ENCODE measurements around the gene DNAJC13.
A peak's percentile ranks its signal among the peaks of the same experiment; 100 is the strongest.

Gene DNAJC13

DNA sequence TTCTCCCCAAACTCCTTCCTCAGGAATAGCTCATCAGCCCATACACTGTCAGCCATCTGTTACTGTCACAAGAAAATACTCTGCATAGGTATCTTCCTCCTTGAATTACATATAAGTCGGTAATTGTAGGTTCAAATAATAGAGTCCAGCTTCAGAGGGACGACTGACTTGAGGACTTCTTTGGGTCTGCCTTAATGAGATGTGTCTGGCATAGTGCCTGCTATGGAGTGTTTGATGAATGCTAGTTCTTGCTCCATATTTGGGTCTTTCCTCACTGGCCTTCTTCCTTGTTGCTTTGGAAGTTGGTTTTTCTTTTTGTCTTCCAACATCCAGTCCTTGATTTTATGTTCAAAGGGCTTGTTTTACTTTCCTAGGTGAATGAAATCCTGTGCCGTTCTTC lies 113.3 kb downstream of the DNAJC13 start:
- Histone ChIP-seq H3K4me3 (ENCODE audit: low read depth in 1 of 2, low read length in 2 of 2) (no peak overlapping the region), H3K79me2 (ENCODE audit: insufficient read depth, low read length) (no peaks in the 10 kb centered on the region), H3K27me3 (ENCODE audit: insufficient read depth, low read length, poor library complexity) (no peaks in the 10 kb centered on the region), H4K20me1 (ENCODE audit: insufficient read depth, low read length) (peaks cover 1% of the 10 kb centered on the region; the same call in 1 of the 2 replicates), H3K4me2 (ENCODE audit: insufficient read depth, low read length) (no peak overlapping the region), H3K36me3 (ENCODE audit: insufficient read depth, low read length) (peaks cover 82% of the 10 kb centered on the region), H3K9ac (ENCODE audit: low read depth, low read length) (no peak overlapping the region), H2AFZ (ENCODE audit: low read depth, low read length) (no peak overlapping the region), H3K27ac (ENCODE audit: low read length) (no peak overlapping the region), H3K4me1 (ENCODE audit: insufficient read depth, low read length) (no peaks in the 10 kb centered on the region), H3K9me3 (ENCODE audit: insufficient read depth, low read length, severe bottlenecking) (no peaks in the 10 kb centered on the region)
- ATAC-seq (ENCODE audit: insufficient read depth, low read depth) (no peak), DNase-seq (no peak)
- no peak for TF ChIP-seq EZH2 (IDR thresholded peaks at IDR 0.05; ENCODE audit: borderline replicate concordance, low read depth, low read length, severe bottlenecking)
- TF ChIP-seq, protein P1, sequence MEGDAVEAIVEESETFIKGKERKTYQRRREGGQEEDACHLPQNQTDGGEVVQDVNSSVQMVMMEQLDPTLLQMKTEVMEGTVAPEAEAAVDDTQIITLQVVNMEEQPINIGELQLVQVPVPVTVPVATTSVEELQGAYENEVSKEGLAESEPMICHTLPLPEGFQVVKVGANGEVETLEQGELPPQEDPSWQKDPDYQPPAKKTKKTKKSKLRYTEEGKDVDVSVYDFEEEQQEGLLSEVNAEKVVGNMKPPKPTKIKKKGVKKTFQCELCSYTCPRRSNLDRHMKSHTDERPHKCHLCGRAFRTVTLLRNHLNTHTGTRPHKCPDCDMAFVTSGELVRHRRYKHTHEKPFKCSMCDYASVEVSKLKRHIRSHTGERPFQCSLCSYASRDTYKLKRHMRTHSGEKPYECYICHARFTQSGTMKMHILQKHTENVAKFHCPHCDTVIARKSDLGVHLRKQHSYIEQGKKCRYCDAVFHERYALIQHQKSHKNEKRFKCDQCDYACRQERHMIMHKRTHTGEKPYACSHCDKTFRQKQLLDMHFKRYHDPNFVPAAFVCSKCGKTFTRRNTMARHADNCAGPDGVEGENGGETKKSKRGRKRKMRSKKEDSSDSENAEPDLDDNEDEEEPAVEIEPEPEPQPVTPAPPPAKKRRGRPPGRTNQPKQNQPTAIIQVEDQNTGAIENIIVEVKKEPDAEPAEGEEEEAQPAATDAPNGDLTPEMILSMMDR (IDR thresholded peaks at IDR 0.05; ENCODE audit: borderline replicate concordance, extremely low read depth, low read length, poor library complexity, severe bottlenecking) = no peak

DNA sequence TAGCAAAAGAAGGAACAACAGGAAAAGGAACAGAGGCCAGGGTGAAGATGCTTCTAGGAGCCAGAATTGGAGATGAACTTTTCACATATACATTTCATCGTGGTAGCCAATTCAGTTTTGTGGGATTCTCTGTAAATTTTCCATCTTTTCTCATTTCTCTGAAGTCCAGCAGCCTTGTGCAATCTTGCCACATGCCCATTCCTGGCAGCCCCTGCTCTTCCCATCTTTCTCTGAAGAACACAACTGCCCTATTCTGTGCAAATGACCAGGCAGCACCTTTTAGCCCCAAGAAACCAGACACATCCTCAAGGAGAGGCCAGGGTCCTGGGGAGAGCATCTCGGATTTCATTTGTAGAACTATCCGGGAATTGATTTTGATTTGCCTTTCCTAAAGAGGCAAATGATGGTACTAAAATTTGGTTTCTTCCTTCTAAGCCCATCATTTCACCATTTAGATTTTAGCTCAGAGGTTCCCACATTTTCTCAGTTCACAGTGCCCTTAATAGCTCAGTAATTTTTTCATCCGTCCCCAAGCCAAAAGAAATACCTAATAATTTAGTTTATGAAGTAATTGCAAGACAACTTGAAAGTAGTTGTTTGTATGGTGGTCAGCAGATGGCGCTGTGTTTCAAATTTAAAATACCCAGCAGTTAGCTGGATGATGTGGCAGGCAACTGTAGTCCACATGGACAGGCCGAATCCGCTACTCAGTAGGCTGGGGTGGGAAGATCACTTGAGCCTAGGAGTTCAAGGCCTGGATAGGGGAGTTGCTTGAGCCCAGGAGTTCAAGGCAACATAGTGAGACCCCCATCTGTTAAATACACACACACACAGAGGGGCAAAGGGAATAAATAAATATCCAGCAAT lies 118.5 kb downstream of the DNAJC13 start:
- H4K20me1 ChIP-seq (ENCODE audit: insufficient read depth, low read length) = peaks cover 4% of the 10 kb centered on the region; the same call in 1 of the 2 replicates
- DNase-seq = peak; percentile 56
- ATAC-seq (ENCODE audit: insufficient read depth, low read depth) = peak; percentile 84
- peaks cover 84% of the 10 kb centered on the region for H3K36me3 ChIP-seq (ENCODE audit: insufficient read depth, low read length)
- H3K9me3 ChIP-seq (ENCODE audit: insufficient read depth, low read length, severe bottlenecking) = no peaks in the 10 kb centered on the region
- H3K27ac ChIP-seq (ENCODE audit: low read length) = no peak overlapping the region
- H3K4me3 ChIP-seq (ENCODE audit: low read depth in 1 of 2, low read length in 2 of 2) = no peak overlapping the region
- no peak overlapping the region for H2AFZ ChIP-seq (ENCODE audit: low read depth, low read length)
- no peak overlapping the region for H3K4me2 ChIP-seq (ENCODE audit: insufficient read depth, low read length)
- no peaks in the 10 kb centered on the region for H3K4me1 ChIP-seq (ENCODE audit: insufficient read depth, low read length)
- no peaks in the 10 kb centered on the region for H3K79me2 ChIP-seq (ENCODE audit: insufficient read depth, low read length)
- H3K9ac ChIP-seq (ENCODE audit: low read depth, low read length) = no peak overlapping the region
- TF ChIP-seq, protein P1 (IDR thresholded peaks at IDR 0.05; ENCODE audit: borderline replicate concordance, extremely low read depth, low read length, poor library complexity, severe bottlenecking) = peak; percentile 81
- no peak for TF ChIP-seq EZH2 (IDR thresholded peaks at IDR 0.05; ENCODE audit: borderline replicate concordance, low read depth, low read length, severe bottlenecking)
- no peaks in the 10 kb centered on the region for H3K27me3 ChIP-seq (ENCODE audit: insufficient read depth, low read length, poor library complexity)

DNA sequence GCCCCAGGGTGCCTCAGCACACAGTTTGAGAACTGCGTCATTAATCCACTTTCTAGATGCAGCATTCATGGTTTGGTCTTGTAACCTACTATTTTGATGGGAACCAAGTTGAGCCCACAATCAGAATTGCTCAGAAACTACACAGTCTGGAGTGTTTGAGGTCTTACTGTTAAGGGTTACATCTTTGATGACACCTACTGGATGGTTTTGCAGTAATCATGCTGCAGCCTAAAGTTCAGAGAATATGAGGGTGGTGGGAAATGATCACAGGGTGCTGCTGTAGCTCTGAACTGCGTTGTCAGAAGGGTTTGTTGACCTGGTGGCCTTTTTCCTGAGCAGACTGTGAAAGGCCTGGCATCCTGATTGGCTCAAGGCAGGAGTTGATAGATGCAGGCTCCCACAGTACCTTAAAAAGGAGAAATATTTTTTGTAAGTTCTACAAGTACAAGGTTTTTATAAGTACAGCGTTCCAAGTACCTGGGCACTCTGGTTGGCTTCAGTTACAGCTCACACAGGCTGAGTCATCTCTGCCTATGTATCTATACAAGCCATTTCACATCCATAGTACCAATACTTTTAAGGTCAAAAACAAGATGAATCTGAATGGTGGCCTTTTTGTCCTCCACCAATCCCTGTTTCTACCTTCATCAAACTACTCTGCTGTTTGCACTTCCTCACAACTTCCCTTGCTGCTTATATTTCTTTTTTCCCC lies 119.3 kb downstream of the DNAJC13 start:
- Histone ChIP-seq H2AFZ (ENCODE audit: low read depth, low read length) (no peak overlapping the region), H3K4me3 (ENCODE audit: low read depth in 1 of 2, low read length in 2 of 2) (no peak overlapping the region), H4K20me1 (ENCODE audit: insufficient read depth, low read length) (peaks cover 4% of the 10 kb centered on the region; the same call in 1 of the 2 replicates), H3K27me3 (ENCODE audit: insufficient read depth, low read length, poor library complexity) (no peaks in the 10 kb centered on the region), H3K79me2 (ENCODE audit: insufficient read depth, low read length) (no peaks in the 10 kb centered on the region), H3K27ac (ENCODE audit: low read length) (peak overlapping the region; percentile 1; the same call in 1 of the 2 replicates), H3K4me1 (ENCODE audit: insufficient read depth, low read length) (no peaks in the 10 kb centered on the region), H3K9ac (ENCODE audit: low read depth, low read length) (no peak overlapping the region), H3K9me3 (ENCODE audit: insufficient read depth, low read length, severe bottlenecking) (no peaks in the 10 kb centered on the region), H3K36me3 (ENCODE audit: insufficient read depth, low read length) (peaks cover 82% of the 10 kb centered on the region), H3K4me2 (ENCODE audit: insufficient read depth, low read length) (no peak overlapping the region)
- no peak for DNase-seq
- peak; percentile 35; the same call in 1 of the 3 replicates for ATAC-seq (ENCODE audit: insufficient read depth, low read depth)
- no peak for TF ChIP-seq EZH2 (IDR thresholded peaks at IDR 0.05; ENCODE audit: borderline replicate concordance, low read depth, low read length, severe bottlenecking)
- TF ChIP-seq, protein P1 (IDR thresholded peaks at IDR 0.05; ENCODE audit: borderline replicate concordance, extremely low read depth, low read length, poor library complexity, severe bottlenecking) = no peak
